ENCODE results near the gene IGFBP5.

GRCh38 chr2:216666461-216667233 lies 28.7 kb downstream of the IGFBP5 start:
- TF ChIP-seq, protein P1, sequence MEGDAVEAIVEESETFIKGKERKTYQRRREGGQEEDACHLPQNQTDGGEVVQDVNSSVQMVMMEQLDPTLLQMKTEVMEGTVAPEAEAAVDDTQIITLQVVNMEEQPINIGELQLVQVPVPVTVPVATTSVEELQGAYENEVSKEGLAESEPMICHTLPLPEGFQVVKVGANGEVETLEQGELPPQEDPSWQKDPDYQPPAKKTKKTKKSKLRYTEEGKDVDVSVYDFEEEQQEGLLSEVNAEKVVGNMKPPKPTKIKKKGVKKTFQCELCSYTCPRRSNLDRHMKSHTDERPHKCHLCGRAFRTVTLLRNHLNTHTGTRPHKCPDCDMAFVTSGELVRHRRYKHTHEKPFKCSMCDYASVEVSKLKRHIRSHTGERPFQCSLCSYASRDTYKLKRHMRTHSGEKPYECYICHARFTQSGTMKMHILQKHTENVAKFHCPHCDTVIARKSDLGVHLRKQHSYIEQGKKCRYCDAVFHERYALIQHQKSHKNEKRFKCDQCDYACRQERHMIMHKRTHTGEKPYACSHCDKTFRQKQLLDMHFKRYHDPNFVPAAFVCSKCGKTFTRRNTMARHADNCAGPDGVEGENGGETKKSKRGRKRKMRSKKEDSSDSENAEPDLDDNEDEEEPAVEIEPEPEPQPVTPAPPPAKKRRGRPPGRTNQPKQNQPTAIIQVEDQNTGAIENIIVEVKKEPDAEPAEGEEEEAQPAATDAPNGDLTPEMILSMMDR (IDR thresholded peaks at IDR 0.05): peak; percentile 99
- TF ChIP-seq EZH2 (IDR thresholded peaks at IDR 0.05): no peak
